Stimulated activated effector memory CD8-positive, alpha-beta T cell treated with anti-CD3 and anti-CD28 coated beads, Interleukin-12 subunit alpha, Interleukin-12 subunit beta, amount 100 ng/mL, for 72 hours (primary cell): Measurements from ENCODE around the gene TFF1.
A peak's percentile ranks its signal among the peaks of the same experiment; 100 is the strongest.

Experiments used
- ATAC-seq: fragments of 150-1000 bp; cut with Tn5 transposase; 2 replicates; pipeline ENCODE4 v1.10.0; 2021
- DNase-seq, 2 donors: peaks; one replicate each; pipeline ENCODE4 v3.0.0; 2021 to 2022; ENCODE audit warnings: low spot score in 2 of 2
- H3K27ac Mint-ChIP-seq: one replicate; pipeline ENCODE4 v1.8.0; 2022; ENCODE audit warnings: mild to moderate bottlenecking, mixed read lengths
- H3K36me3 Mint-ChIP-seq: one replicate; pipeline ENCODE4 v1.8.0; 2022; ENCODE audit warnings: mild to moderate bottlenecking, mixed read lengths
- H3K4me1 Mint-ChIP-seq: one replicate; pipeline ENCODE4 v1.8.0; 2022; ENCODE audit warnings: mixed read lengths
- H3K4me3 Mint-ChIP-seq: one replicate; pipeline ENCODE4 v1.8.0; 2022; ENCODE audit warnings: mild to moderate bottlenecking, mixed read lengths
- H3K9me3 Mint-ChIP-seq: one replicate; pipeline ENCODE4 v1.8.0; 2022; ENCODE audit warnings: mixed read lengths

The TFF1 gene

GRCh38 chr21:42340187-42341050 is 25.9 kb downstream of the TFF1 start:
- Mint-ChIP-seq H3K9me3 (no peaks in the 10 kb centered on the region), H3K27ac (no peak overlapping the region), H3K4me3 (no peak overlapping the region), H3K36me3 (no peaks in the 10 kb centered on the region), H3K4me1 (peaks cover 24% of the 10 kb centered on the region)
- no peak for ATAC-seq
- DNase-seq = no peak

GRCh38 chr21:42338729-42339715 is 27.3 kb downstream of the TFF1 start:
- peak overlapping the region; percentile 29 for H3K4me3 Mint-ChIP-seq
- DNase-seq = peak in 1 of 2 donors; percentile 72
- no peaks in the 10 kb centered on the region for H3K36me3 Mint-ChIP-seq
- peak; percentile 93 for ATAC-seq
- peak overlapping the region; percentile 64 for H3K27ac Mint-ChIP-seq
- no peaks in the 10 kb centered on the region for H3K9me3 Mint-ChIP-seq
- peaks cover 24% of the 10 kb centered on the region for H3K4me1 Mint-ChIP-seq

GRCh38 chr21:42337830-42338728 is 28.3 kb downstream of the TFF1 start:
- ATAC-seq (peak; percentile 79), DNase-seq (peak; percentile 63 to 88)
- H3K4me3 Mint-ChIP-seq = peak overlapping the region; percentile 27
- peaks cover 24% of the 10 kb centered on the region for H3K4me1 Mint-ChIP-seq
- H3K9me3 Mint-ChIP-seq = no peaks in the 10 kb centered on the region
- peak overlapping the region; percentile 64 for H3K27ac Mint-ChIP-seq
- no peaks in the 10 kb centered on the region for H3K36me3 Mint-ChIP-seq

- Mint-ChIP-seq H3K36me3 (no peaks in the 10 kb centered on the region), H3K4me3 (peak overlapping the region; percentile 27), H3K9me3 (no peaks in the 10 kb centered on the region), H3K4me1 (peaks cover 24% of the 10 kb centered on the region), H3K27ac (no peak overlapping the region)
- ATAC-seq = no peak
- DNase-seq = no peak
These were observed 29.1 kb downstream of the TFF1 start for GRCh38 chr21:42337276-42337675.

GRCh38 chr21:42336054-42336453 is 30.3 kb downstream of the TFF1 start:
- Mint-ChIP-seq H3K27ac (no peak overlapping the region), H3K4me1 (peaks cover 24% of the 10 kb centered on the region), H3K4me3 (no peak overlapping the region)

GRCh38 chr21:42332557-42333317 is 33.6 kb downstream of the TFF1 start:
- Mint-ChIP-seq H3K4me1 (peaks cover 5% of the 10 kb centered on the region), H3K9me3 (peaks cover 5% of the 10 kb centered on the region), H3K4me3 (no peak overlapping the region), H3K36me3 (no peaks in the 10 kb centered on the region), H3K27ac (no peak overlapping the region)
- DNase-seq (no peak), ATAC-seq (no peak)

More at GRCh38 chr21:42336054-42336453, 30.3 kb downstream of the TFF1 start:
- Mint-ChIP-seq H3K36me3 (no peaks in the 10 kb centered on the region), H3K9me3 (peaks cover 3% of the 10 kb centered on the region)
- DNase-seq (no peak), ATAC-seq (no peak)

- Mint-ChIP-seq H3K4me3 (no peak overlapping the region), H3K36me3 (no peaks in the 10 kb centered on the region), H3K27ac (no peak overlapping the region), H3K9me3 (peaks cover 5% of the 10 kb centered on the region), H3K4me1 (no peaks in the 10 kb centered on the region)
- DNase-seq (no peak), ATAC-seq (no peak)
These were observed 34.7 kb downstream of the TFF1 start for GRCh38 chr21:42331660-42332059.

- ATAC-seq (no peak), DNase-seq (no peak)
- H3K4me1 Mint-ChIP-seq = no peaks in the 10 kb centered on the region
- no peak overlapping the region for H3K4me3 Mint-ChIP-seq
- no peaks in the 10 kb centered on the region for H3K36me3 Mint-ChIP-seq
- H3K27ac Mint-ChIP-seq = no peak overlapping the region
- H3K9me3 Mint-ChIP-seq = peaks cover 5% of the 10 kb centered on the region
These were observed 35.7 kb downstream of the TFF1 start for GRCh38 chr21:42330380-42331371.

GRCh38 chr21:42324896-42325295 is 41.4 kb downstream of the TFF1 start:
- Mint-ChIP-seq H3K9me3 (no peaks in the 10 kb centered on the region), H3K27ac (no peak overlapping the region), H3K36me3 (no peaks in the 10 kb centered on the region), H3K4me1 (peaks cover 4% of the 10 kb centered on the region), H3K4me3 (no peak overlapping the region)
- DNase-seq = no peak
- ATAC-seq = no peak

- ATAC-seq (no peak), DNase-seq (no peak)
- Mint-ChIP-seq H3K4me3 (no peak overlapping the region), H3K27ac (peak overlapping the region; percentile 74), H3K36me3 (no peaks in the 10 kb centered on the region), H3K9me3 (no peaks in the 10 kb centered on the region), H3K4me1 (peaks cover 12% of the 10 kb centered on the region)
These were observed 44.5 kb downstream of the TFF1 start for GRCh38 chr21:42321845-42322244.

- Mint-ChIP-seq H3K27ac (peak overlapping the region; percentile 74), H3K36me3 (no peaks in the 10 kb centered on the region), H3K4me1 (peaks cover 12% of the 10 kb centered on the region), H3K4me3 (no peak overlapping the region), H3K9me3 (no peaks in the 10 kb centered on the region)
- DNase-seq = no peak
- no peak for ATAC-seq
These were observed 45.1 kb downstream of the TFF1 start for GRCh38 chr21:42321231-42321630.

- Mint-ChIP-seq H3K4me1 (peaks cover 12% of the 10 kb centered on the region), H3K36me3 (no peaks in the 10 kb centered on the region), H3K9me3 (no peaks in the 10 kb centered on the region), H3K27ac (no peak overlapping the region), H3K4me3 (no peak overlapping the region)
- ATAC-seq (no peak), DNase-seq (no peak)
These were observed 45.5 kb downstream of the TFF1 start for GRCh38 chr21:42320791-42321190.

- H3K9me3 Mint-ChIP-seq = no peaks in the 10 kb centered on the region
- H3K4me3 Mint-ChIP-seq = no peak overlapping the region
- H3K4me1 Mint-ChIP-seq = peaks cover 12% of the 10 kb centered on the region
- H3K36me3 Mint-ChIP-seq = no peaks in the 10 kb centered on the region
- DNase-seq (peak in 1 of 2 donors; percentile 49), ATAC-seq (peak; percentile 11)
- H3K27ac Mint-ChIP-seq = peak overlapping the region; percentile 72
These were observed 46.3 kb downstream of the TFF1 start for GRCh38 chr21:42319851-42320572.
